ENCODE measurements around the gene TRAFD1. TPM values are rescaled to one million over a fixed set of nuclear protein-coding genes. Genes with fewer than 3 reads are reported as not detected.

Gene TRAFD1
- total and polyA plus RNA-seq, 9 of the 15 experiments (the other 6 are each of a cell fraction or from before 2014, with no cell fraction given), result 41.3 to 85.5 (median 54.5) TPM

DNA sequence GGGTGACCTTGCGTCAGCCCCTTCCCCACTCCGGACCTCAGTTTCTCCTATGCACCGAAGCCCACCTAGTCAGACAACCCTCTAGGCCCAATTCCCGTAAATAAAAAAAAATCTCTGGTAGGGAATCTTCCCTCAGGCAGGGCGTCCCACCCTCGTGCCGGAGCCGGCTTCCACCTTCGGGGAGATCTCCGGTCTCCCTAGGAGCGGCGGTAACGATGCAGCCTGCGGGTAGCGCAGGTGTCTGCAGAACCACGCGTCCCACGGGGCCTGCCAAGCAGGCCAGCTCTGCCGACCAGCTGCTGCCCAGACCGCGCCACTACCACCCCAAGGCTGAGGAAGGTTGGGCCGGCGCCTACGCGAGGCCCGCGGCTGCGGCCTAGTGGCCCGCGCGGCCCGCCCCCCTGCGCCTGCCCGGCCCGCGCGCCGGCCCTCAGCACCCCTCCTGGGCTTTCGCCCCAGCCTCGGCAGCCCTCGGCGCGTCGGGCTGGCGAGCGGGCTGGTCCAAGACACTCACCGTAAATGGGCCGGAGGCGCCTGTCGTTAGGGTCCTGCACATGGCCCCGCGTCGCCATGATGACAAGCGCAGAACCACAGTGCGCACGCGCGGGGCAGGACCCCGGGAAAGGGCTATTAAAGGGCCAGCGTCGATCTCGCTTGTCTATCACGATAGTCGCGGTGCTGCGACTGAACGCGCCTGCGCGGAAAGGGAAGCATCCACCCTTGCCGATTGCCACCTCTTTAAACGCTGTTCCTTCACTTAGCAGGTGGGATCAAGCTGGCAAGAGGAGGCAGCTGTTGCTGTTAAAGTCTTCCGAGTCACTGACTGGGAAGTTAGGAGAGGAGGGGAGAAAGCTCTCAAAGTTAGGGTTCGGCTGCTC, 16.9 kb upstream of the TRAFD1 start, which contains the start of gene NAA25 (continued):
- TF ChIP-seq STAG1 (CRISPR knock-in tag; IDR thresholded peaks at IDR 0.05; ENCODE audit: borderline replicate concordance), result no peak
- no peak for TF ChIP-seq TAF7 (tag; IDR thresholded peaks at IDR 0.05)
- TF ChIP-seq RAD51 (IDR thresholded peaks at IDR 0.05; ENCODE audit: borderline replicate concordance, low read depth), result no peak
- TF ChIP-seq ETV5 (CRISPR knock-in tag; IDR thresholded peaks at IDR 0.05; ENCODE audit: low read depth), result 0 out of 2 replicates have a peak, but pooled peaks have one; percentile 17
- TF ChIP-seq IRF1 (CRISPR knock-in tag; IDR thresholded peaks at IDR 0.05; ENCODE audit: borderline replicate concordance), result no peak
- TF ChIP-seq ZNF511 (CRISPR knock-in tag; IDR thresholded peaks at IDR 0.05), result no peak; the same call in 1 of the 2 replicates
- no peak for TF ChIP-seq XRCC4 (IDR thresholded peaks at IDR 0.05; ENCODE audit: extremely low read depth, insufficient read depth, insufficient read length)
- peak; percentile 88 for TF ChIP-seq RB1 (IDR thresholded peaks at IDR 0.05; ENCODE audit: low read depth)
- TF ChIP-seq, protein P1, sequence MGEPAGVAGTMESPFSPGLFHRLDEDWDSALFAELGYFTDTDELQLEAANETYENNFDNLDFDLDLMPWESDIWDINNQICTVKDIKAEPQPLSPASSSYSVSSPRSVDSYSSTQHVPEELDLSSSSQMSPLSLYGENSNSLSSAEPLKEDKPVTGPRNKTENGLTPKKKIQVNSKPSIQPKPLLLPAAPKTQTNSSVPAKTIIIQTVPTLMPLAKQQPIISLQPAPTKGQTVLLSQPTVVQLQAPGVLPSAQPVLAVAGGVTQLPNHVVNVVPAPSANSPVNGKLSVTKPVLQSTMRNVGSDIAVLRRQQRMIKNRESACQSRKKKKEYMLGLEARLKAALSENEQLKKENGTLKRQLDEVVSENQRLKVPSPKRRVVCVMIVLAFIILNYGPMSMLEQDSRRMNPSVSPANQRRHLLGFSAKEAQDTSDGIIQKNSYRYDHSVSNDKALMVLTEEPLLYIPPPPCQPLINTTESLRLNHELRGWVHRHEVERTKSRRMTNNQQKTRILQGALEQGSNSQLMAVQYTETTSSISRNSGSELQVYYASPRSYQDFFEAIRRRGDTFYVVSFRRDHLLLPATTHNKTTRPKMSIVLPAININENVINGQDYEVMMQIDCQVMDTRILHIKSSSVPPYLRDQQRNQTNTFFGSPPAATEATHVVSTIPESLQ (CRISPR knock-in tag; IDR thresholded peaks at IDR 0.05), result no peak
- no peak for TF ChIP-seq PCBP1 (IDR thresholded peaks at IDR 0.05; ENCODE audit: low read depth, low read length, poor library complexity, severe bottlenecking)
- TF ChIP-seq CXXC5 (CRISPR knock-in tag; IDR thresholded peaks at IDR 0.05), result peak; percentile 65
- TF ChIP-seq NONO (IDR thresholded peaks at IDR 0.05; ENCODE audit: low read depth in 2 of 2, low read length in 1 of 2), result peak in 1 of 2 experiments; percentile 67; a peak in 2 of 4 replicates
- no peak; the same call in 1 of the 2 replicates for TF ChIP-seq MTA3 (IDR thresholded peaks at IDR 0.05; ENCODE audit: borderline replicate concordance)
- no peak for TF ChIP-seq SMC3 (conservative IDR thresholded peaks at IDR 0.05; ENCODE audit: insufficient read depth, low read depth, low read length)
- no peak for TF ChIP-seq ZNF174 (CRISPR knock-in tag; IDR thresholded peaks at IDR 0.05)
- TF ChIP-seq PHF21A (IDR thresholded peaks at IDR 0.05; ENCODE audit: borderline replicate concordance, low read depth), result no peak
- no peak for TF ChIP-seq BRD4 (IDR thresholded peaks at IDR 0.05)
- TF ChIP-seq RBFOX2 (IDR thresholded peaks at IDR 0.05; ENCODE audit: low read depth, low read length), result peak; percentile 86
- TF ChIP-seq, protein P2, sequence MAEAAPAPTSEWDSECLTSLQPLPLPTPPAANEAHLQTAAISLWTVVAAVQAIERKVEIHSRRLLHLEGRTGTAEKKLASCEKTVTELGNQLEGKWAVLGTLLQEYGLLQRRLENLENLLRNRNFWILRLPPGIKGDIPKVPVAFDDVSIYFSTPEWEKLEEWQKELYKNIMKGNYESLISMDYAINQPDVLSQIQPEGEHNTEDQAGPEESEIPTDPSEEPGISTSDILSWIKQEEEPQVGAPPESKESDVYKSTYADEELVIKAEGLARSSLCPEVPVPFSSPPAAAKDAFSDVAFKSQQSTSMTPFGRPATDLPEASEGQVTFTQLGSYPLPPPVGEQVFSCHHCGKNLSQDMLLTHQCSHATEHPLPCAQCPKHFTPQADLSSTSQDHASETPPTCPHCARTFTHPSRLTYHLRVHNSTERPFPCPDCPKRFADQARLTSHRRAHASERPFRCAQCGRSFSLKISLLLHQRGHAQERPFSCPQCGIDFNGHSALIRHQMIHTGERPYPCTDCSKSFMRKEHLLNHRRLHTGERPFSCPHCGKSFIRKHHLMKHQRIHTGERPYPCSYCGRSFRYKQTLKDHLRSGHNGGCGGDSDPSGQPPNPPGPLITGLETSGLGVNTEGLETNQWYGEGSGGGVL (CRISPR knock-in tag; IDR thresholded peaks at IDR 0.05), result no peak
- no peak for TF ChIP-seq NCOA6 (IDR thresholded peaks at IDR 0.05)
- no peak for TF ChIP-seq ESRRB (CRISPR knock-in tag; IDR thresholded peaks at IDR 0.05; ENCODE audit: borderline replicate concordance)
- TF ChIP-seq GTF2F1 (IDR thresholded peaks at IDR 0.05; ENCODE audit: low read depth, low read length), result peak; percentile 23
- TF ChIP-seq PRPF4 (IDR thresholded peaks at IDR 0.05; ENCODE audit: insufficient read depth, low read depth, low read length, poor library complexity, severe bottlenecking), result no peak
